NCI-H2029 (cell line): Measurements from ENCODE around the gene PTH1R.

ENCODE experiments used
- DNase-seq: peaks from one replicate; lab custom pipeline; 2025; lab: John Stamatoyannopoulos, UW

Gene PTH1R

GRCh38 chr3:46877406-46878125 is at the start of gene PTH1R:
Gene PTH1R (plus strand): TSS chr3:46877721. CDS start chr3:46883560, 5,839 bp downstream.
- DNase-seq: no peak

- DNase-seq: no peak
These were observed 47.8 kb upstream of the PTH1R start for GRCh38 chr3:46829699-46830208.

DNA sequence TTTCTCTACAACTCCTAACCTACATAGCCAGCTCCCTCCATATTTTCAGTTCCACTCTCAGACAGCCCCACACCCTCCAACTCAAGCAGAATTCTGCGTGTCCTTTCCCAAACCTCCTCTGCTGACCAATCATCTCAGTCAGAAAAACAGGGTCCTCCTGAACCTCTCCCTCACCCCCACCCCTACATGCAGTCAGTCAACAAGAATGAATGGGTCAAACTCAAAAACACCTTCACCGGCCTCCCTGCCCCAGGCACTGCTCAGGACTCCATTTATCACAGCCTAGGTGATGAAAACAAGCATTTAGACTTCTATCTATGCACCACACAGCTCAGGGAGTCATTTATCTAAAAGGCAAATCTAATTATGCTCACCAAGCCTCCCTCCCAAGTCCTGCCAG is 46.7 kb upstream of the PTH1R start:
- no peak for DNase-seq

GRCh38 chr3:46831316-46831715 is 46.2 kb upstream of the PTH1R start:
- DNase-seq: no peak

GRCh38 chr3:46831841-46832240 is 45.7 kb upstream of the PTH1R start:
- no peak for DNase-seq

- DNase-seq: no peak
These were observed 43.9 kb upstream of the PTH1R start for GRCh38 chr3:46833346-46834300.

DNA sequence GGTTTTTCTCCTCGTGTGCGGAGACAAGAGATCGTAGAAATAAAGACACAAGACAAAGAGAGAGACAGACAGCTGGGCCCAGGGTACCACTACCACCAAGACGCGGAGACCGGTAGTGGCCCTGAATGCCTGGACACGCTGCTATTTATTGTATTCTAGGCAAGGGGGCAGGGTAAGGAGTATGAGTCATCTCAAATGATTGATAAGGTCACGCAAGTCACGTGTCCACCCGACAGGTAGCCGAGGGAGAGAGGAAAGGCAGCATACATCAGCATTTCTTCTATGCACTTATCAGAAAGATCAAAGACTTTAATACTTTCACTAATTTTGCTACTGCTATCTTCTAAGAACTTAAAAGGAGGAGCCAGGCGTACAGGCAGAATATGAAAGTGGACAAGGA is 42.5 kb upstream of the PTH1R start:
- no peak for DNase-seq

DNA sequence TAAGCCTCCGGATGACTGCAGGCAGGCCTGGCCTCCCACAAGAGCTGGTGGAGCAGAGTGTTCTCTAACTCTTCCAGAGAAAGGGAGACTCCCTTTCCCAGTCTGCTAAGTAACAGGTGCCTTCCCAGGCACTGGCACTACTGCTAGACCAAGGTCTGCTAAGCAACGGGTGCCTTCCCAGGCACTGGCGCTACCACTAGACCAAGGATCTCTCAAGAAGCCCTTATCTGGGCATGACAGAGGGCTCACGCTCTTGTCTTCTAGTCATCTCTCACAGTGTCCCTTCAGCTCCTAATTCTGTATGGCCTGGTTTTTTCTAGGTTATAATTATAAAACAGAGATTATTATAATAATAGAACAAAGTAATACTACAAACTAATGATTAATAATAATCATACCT is 42.0 kb upstream of the PTH1R start:
- DNase-seq: no peak

DNA sequence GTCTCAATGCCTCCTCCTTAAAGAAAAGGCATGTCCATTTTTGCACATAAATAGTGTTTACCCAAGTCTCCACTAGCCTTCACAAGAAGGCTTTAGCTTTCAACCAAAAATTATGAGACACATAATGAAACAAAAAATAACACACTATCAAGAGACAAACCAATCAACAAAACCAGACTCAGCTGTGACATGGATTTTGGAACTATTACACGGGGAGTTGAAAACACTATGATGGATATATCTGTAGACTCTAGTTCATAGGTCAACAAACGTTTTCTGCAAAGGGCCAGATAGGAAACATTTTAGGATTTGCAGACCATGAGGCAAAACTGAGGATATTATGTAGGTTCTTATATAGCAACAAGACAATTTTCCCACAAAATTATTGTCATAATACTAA is 39.2 kb upstream of the PTH1R start:
- DNase-seq: no peak

DNA sequence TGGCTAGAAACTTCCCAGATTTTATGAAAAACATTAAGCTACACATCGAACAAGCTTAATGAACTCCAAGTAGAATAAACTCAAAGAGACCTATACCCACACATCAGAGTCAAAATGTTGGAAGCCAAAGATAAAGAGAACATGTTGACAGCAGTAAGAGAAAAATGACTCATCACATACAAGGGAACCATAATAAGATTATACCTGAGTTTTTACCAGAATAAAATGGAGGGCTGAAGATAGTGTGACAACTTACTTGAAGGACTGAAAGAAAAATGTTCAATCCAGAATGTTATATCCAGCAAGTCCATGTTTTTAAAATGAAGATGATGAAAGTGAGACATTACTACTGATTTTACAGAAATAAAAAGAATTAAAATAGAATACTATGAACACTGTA is 37.0 kb upstream of the PTH1R start:
- DNase-seq: no peak

DNA sequence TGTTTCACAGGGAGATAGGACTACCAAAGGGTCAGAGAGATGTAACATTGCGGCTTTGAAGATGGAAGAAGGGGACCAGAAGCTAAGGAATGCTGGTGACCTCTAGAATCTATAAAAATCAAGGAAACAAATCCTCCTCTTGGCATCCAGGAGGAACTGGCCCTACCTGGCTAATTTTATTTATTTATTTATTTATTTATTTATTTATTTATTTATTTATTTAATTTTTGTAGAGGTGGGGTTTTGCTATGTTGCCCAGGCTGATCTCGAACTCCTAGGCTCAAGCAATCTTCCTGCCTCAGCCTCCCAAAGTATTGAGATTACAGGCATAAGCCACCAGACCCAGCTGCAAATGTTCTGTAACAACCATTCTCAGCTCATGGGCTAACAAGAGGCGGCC is 34.0 kb upstream of the PTH1R start:
- DNase-seq: no peak

DNA sequence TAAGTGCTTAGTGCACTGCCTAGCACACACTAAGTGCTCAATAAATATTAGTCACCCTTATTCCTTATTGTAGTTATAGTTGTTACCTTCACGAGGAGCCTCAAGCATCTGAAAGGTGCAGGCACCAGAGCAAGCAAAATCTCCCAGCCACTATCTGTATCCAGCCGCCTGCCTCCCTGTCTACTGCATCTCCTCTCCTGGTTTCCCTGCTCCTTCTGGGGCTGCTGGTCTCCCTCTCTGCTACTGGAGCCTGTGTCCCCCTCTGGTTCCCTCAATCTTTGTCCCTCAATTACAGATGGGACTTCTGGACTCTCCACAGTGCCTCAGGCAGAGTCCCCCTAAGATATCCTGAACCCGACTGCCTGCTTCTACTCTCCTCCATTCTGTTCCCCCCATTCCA is 33.1 kb upstream of the PTH1R start:
- DNase-seq: no peak

- no peak for DNase-seq
These were observed 32.6 kb upstream of the PTH1R start for GRCh38 chr3:46844881-46845312.

GRCh38 chr3:46845397-46845859 is 32.1 kb upstream of the PTH1R start:
- DNase-seq: peak; percentile 59

GRCh38 chr3:46845860-46846623 is 31.5 kb upstream of the PTH1R start:
- DNase-seq: peak; percentile 72

DNA sequence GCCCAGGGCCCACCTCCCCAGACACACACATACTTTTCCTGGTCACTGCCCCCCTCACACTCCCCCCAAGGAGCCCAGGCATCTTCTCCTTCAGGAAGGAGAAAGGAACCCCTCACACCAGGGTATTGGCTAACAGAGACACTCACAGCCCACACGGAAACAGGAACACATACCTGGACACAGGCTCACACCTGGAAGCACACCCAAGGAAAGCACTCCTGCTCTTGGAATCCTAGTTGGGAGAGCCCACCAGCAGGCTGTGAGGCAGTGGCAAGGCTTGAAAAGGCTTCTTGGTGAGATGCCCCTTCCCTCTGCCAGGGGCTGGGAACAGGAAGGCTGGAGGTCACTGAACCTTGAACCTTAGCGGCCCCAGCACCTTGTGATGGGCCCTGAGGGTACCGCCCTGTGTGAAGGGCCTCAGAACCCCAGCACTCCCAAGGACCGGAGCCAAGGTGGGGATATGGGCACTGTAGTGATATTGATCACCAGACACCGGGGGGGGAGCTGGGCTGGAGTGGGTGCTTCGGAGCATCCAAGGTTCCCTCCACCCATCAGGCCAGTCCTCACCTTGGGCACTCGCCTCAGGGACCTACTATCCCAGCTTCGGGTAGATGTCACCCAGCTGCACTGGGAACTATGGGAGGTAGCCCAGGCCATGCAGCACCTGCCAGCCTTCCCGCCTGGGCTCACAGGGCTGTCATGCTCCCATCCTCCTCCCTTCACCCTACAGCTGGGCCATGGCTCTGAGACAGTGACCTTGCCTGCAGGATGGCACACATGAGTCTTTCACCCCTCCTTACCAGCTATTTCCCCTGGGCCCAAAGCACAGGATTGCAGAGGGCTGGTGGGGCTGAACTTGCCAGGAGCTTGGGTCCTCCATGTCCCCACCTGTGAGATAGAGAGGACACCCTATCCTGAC is 30.6 kb upstream of the PTH1R start:
- DNase-seq: no peak

GRCh38 chr3:46847744-46848143 is 29.8 kb upstream of the PTH1R start:
- no peak for DNase-seq

DNA sequence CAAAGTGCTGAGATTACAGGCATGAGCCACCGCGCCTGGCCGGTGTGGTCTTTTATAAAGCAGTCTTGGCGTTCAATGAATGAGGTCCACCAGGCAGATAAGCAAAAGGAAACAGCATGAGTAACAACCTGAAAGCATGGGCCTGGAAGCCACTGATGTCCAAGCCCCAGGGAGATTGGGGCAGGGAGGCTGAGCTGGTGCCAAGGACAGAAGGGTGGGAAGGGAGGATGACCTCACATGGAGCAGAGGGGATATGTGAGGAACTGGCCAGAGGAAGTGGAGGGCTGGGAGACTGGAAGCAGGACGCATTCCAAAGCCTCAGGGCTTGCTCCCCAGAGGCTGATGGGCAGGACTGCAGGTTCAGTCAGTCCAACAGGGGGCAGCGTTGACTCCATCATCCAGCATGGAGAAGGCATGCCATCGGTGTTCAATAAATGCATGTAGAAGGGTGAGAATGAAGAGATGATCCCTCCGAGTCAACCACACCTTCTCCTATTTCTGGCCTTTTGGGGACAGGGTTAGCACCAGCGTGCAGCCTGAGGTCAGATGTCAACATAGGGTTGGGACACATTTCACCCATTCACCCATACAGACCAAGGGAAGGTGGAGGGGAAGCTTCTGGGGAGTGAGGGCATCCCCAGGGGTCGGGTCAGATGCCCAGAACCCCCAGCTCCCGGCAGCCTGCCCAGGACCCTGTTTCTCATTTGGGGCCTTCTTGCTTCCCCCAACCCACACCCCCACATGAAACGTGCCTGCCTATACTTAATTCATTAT is 29.1 kb upstream of the PTH1R start:
- no peak for DNase-seq

GRCh38 chr3:46849045-46849631 is 28.4 kb upstream of the PTH1R start:
- no peak for DNase-seq
